HG03575 (cell line): ENCODE measurements around the gene AFF2.

Experiments used
- ATAC-seq: cut with Tn5 transposase; IDR thresholded peaks from one replicate; pipeline ENCODE4 v1.9.1; 2021; ENCODE audit not compliant: unreplicated experiment, insufficient number of reproducible peaks, low FRiP score; ENCODE audit errors: extremely low read depth

The AFF2 gene

DNA sequence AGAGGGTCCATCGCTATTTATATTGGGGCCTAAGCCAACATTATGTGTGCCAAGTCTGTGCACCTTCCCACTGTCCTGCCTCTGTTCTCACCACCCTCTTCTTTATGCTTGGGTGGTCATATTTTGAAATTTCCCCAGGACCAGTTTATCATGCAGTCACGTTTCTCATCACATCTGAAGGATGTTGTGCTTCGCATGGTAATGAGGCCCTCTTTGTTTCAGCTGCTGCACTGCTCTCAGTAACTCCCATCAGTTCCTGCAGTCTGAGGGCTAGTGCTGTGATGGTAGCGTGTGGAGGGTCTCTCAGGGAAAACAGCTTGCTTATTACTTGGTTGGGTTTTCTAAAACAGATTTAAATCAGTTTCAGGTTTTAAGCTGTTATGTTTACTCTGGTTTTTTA, 288.0 kb downstream of the AFF2 start:
- ATAC-seq, result no peak

DNA sequence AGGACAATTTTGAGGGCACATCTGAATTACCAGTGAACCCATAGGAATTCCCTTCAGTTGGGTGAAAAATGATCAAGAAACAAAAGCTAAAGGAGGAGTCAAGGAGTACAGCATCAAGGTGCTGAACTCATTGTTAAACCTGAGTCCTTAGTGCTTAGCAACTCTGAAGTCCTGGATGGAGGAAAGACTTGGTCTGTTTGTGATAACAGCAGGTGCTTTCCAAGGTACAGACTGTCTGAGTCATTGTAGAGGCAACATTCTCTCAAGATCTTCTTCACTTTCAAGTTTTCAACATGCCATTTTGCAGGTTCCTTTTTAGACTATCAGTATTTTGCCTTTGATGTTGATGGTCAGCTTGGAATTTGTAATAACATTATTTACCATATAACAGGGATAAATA, 293.9 kb downstream of the AFF2 start:
- ATAC-seq, result no peak

DNA sequence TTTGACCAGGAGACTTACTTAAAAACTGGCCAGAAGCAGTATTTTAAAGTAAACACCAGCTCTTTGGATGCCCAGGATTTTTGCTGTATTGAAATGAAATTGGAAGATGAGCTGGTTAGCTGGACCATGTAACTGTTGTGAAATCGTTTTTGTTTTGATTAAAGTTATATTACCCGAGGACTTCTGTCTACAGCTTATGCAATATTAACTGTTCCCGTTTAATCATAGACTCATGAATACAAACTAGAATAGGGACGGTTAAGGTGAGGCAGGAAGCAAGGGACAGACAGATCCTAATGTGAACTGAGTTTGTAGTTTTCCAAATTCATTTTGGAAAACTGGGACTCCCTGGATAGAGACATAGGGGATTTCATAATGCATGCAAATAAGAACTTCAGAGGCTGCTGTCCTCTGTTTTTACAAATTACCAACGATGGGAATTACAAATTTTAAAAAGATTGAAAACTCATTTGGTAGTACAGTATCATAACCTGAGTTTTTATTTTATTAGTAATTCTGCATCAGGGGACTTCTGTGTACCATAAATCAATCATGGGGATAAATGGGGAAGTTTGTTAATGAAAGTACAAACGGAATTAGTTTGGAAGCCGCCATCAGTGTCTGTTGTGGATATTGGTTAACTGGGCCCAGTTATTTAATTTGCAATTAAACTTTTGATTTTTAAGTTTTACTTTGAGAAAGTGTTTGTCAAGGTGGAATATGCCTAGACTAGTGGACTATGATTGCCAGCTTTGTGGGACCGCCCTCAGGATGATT, 304.4 kb downstream of the AFF2 start:
- no peak for ATAC-seq

DNA sequence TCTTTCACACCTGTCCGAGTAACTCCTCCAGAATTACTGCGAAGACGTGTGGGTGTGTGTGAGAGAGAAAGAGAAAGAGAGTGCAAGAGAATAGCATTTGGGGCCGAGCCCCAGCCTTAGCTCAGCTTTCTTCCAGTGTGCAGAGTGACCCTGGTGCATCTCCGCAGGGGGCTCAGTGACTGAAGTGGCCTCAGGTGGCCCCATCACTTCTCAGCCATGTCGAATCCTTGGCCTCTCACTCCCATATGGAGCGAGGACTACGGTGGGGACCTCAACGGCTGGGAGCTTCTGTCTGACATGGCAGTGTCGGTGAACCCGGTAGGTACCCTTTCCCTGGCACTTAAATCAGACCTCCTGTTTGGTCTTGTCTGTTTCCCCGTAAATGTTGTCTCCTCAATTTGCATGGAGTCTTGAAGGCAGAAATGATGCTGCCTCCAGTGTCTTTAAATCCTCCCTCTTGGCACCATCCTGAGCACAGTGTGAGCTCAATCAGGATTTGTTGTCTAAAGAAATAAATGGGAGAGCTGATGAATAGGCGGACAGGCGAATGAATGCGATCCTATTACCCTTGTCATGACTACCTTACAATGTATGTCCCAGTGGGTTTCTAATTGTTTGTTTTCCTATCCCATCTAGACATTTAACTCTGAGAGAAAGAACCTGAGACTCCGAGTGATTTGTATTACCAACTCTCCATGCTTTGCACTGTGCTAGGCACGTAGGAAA, 305.9 kb downstream of the AFF2 start:
- no peak for ATAC-seq

GRCh38 chrX:148808833-148809232, 308.4 kb downstream of the AFF2 start:
- ATAC-seq, result no peak

DNA sequence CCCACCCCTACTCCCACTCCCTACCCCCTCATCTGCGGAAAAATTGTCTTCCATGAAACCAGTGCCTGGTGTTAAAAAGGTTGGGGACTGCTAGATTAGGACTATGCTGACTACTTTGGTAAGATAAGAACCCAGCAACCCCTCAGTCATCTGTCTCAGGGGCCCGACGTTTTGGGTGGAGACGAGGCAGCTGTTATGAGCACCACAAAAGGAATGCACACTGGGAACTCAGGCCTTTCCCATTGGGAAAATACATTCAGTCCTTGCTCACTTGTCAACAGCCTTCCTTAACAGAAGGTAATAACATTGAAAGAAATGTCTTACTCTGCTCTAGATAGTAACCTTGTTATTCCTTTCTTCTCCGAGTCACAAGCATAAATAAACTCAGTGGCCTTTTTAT, 310.8 kb downstream of the AFF2 start:
- ATAC-seq, result no peak

- no peak for ATAC-seq
These were observed 313.0 kb downstream of the AFF2 start for GRCh38 chrX:148813422-148813821.

GRCh38 chrX:148813967-148814366, 313.6 kb downstream of the AFF2 start:
- ATAC-seq, result no peak

GRCh38 chrX:148815218-148815961, 315.0 kb downstream of the AFF2 start:
- no peak for ATAC-seq

GRCh38 chrX:148823986-148824385, 323.6 kb downstream of the AFF2 start:
- ATAC-seq, result no peak

DNA sequence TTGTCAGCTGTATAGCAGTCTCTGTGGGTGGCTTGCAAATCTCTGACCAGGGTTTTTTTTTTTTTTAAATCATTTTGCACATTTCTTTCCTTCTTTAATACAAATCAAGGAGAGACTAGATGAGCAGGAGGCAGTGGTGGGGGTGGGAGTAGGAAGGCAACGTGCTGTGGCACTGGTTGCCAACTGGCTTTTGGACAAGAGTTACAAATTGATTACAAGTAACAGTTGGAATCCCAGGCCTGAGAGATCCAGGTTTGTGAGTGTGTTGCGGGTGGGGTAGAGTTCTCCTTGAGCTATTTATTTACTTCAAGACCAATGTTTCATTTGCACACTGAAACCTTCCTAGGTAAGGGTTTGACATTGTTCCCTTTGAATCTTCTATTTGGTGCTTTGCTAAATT, 325.3 kb downstream of the AFF2 start:
- ATAC-seq, result no peak

DNA sequence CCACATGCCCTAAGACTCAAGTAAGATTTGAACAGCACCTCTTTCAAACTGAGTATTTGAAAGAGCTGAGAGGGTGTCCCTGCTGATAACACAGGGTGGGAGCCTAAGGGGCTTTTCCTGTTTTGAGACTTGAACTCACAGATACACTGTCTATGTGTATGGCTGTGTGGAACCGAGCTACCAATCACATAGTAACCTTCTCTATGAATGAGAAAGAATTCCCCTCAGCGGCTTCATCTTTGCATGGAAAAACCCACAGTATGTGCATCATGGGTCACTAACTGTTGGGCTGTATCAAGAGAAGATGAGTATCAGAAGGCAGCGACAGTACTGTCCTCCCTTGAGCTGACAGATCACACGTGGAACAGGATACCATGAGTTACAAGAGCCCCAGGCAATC, 336.3 kb downstream of the AFF2 start:
- no peak for ATAC-seq

- ATAC-seq, result no peak
These were observed 350.2 kb downstream of the AFF2 start for GRCh38 chrX:148850631-148851030.

GRCh38 chrX:148854306-148854705, 353.9 kb downstream of the AFF2 start:
- no peak for ATAC-seq

- ATAC-seq, result no peak
These were observed 356.1 kb downstream of the AFF2 start for GRCh38 chrX:148856505-148856904.

DNA sequence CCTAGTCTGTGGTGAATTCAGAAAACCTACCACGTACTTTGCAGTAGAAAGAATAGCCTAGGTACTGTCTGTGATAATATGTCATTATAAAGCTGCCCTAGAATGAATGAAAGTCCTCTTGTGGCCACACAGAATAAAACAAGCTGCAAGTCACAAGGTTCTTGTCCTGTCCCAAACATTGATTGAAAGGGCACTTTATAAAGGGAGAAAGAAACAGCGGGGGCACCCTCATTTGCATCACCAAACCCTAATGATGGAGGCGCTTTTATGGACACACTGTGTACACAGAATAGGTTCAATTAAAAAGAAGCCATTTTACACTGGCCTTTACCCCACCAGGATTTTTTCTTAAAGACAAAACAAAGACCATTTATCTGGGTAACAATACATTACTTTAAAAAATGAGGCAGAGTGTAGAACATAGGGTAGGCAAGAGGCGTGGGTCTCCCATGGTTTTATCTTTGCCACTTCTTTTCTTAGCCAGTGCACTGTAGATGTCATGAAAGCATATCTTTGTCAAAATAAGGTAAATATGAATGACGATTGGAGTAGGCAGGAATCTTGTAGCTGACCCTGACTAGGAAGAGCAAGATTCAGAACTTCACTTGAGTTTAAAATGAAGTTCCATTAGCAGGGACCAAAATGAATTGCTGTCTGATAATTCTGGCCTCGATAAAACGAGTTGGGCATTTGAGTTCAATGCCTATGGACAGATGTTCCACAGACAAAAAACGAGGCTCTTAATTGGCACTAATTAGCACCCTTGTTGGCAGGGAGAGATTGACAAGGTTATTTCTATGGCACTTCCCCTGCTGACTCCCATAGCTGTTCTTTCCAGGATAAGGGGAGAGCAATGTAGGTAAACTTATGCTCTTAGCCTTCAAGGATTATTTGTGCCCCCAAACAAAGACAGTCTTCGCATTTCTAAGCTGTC, 365.1 kb downstream of the AFF2 start:
- no peak for ATAC-seq

DNA sequence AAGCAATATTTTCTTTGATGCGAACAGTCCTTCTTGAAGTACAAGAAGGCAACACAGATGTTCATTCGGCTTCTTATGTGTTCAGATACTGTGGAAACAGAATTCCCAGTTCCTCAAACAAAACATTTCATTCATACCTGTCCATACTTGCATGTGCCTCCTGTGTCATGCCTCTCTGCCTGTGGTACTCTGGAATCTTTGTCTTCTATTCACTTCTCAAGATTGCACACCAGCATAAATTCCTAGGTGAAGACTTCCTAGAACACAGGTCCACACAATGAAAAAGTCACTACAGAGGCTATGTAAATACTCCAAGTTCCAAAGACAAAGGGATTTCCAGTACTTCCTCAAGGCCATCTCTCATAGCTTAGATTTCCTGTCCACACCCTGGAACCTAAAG, 367.2 kb downstream of the AFF2 start:
- ATAC-seq, result no peak

- ATAC-seq, result no peak
These were observed 371.2 kb downstream of the AFF2 start for GRCh38 chrX:148871422-148872160.
